ENCODE results near the gene OLFM2. TPM values are rescaled to one million over a fixed set of nuclear protein-coding genes. Genes with fewer than 3 reads are reported as not detected.

The OLFM2 gene
- polyA plus RNA-seq, 1 donor from 2014 or later, result 0.21 TPM

GRCh38 chr19:9906475-9907087 lies 29.7 kb downstream of the OLFM2 start:
- peaks cover 0 to 5% (median 3%) of the 10 kb centered on the region in 3 donors for H3K9me3 Mint-ChIP-seq
- H3K4me1 Mint-ChIP-seq, result no peaks in the 10 kb centered on the region
- no peak overlapping the region for H3K27ac Mint-ChIP-seq
- H3K4me3 Mint-ChIP-seq, result no peak overlapping the region
- H3K27me3 Mint-ChIP-seq, result peaks cover 12% of the 10 kb centered on the region
- no peaks in the 10 kb centered on the region for H3K36me3 Mint-ChIP-seq

GRCh38 chr19:9903336-9903735 lies 33.0 kb downstream of the OLFM2 start:
- peaks cover 2% of the 10 kb centered on the region for H3K36me3 Mint-ChIP-seq
- H3K4me3 Mint-ChIP-seq, result no peak overlapping the region
- peaks cover 20% of the 10 kb centered on the region for H3K27me3 Mint-ChIP-seq
- H3K27ac Mint-ChIP-seq, result no peak overlapping the region
- H3K4me1 Mint-ChIP-seq, result no peaks in the 10 kb centered on the region
- peaks cover 0 to 8% (median 3%) of the 10 kb centered on the region in 3 donors for H3K9me3 Mint-ChIP-seq

- Mint-ChIP-seq H3K9me3 (peaks cover 0 to 8% (median 0%) of the 10 kb centered on the region in 3 donors), H3K36me3 (peaks cover 2% of the 10 kb centered on the region), H3K27me3 (peaks cover 20% of the 10 kb centered on the region), H3K4me1 (no peaks in the 10 kb centered on the region), H3K4me3 (no peak overlapping the region), H3K27ac (no peak overlapping the region)
Measured at GRCh38 chr19:9901642-9902041, 34.7 kb downstream of the OLFM2 start.

- Mint-ChIP-seq H3K4me1 (no peaks in the 10 kb centered on the region), H3K36me3 (peaks cover 3% of the 10 kb centered on the region), H3K27ac (no peak overlapping the region), H3K4me3 (no peak overlapping the region), H3K9me3 (peaks cover 0 to 8% (median 0%) of the 10 kb centered on the region in 3 donors), H3K27me3 (peaks cover 20% of the 10 kb centered on the region)
Measured at GRCh38 chr19:9901020-9901419, 35.3 kb downstream of the OLFM2 start.

GRCh38 chr19:9891609-9892373 lies 44.5 kb downstream of the OLFM2 start:
- Mint-ChIP-seq H3K4me1 (no peaks in the 10 kb centered on the region), H3K27ac (no peak overlapping the region), H3K36me3 (peaks cover 3% of the 10 kb centered on the region), H3K27me3 (peaks cover 17% of the 10 kb centered on the region), H3K9me3 (peaks cover 0 to 6% (median 0%) of the 10 kb centered on the region in 3 donors), H3K4me3 (no peak overlapping the region)

GRCh38 chr19:9885077-9885552 lies 51.2 kb downstream of the OLFM2 start:
- H3K9me3 Mint-ChIP-seq, result peaks cover 0 to 6% (median 0%) of the 10 kb centered on the region in 3 donors
- no peak overlapping the region for H3K27ac Mint-ChIP-seq
- H3K36me3 Mint-ChIP-seq, result no peaks in the 10 kb centered on the region
- H3K27me3 Mint-ChIP-seq, result peaks cover 25% of the 10 kb centered on the region
- H3K4me3 Mint-ChIP-seq, result no peak overlapping the region
- H3K4me1 Mint-ChIP-seq, result no peaks in the 10 kb centered on the region

GRCh38 chr19:9883764-9884163 lies 52.6 kb downstream of the OLFM2 start:
- H3K4me1 Mint-ChIP-seq, result peaks cover 0 to 2% (median 0%) of the 10 kb centered on the region in 3 donors
- no peak overlapping the region for H3K27ac Mint-ChIP-seq

GRCh38 chr19:9883231-9883758 lies 53.0 kb downstream of the OLFM2 start:
- Mint-ChIP-seq H3K27me3 (peaks cover 21% of the 10 kb centered on the region), H3K4me1 (peaks cover 0 to 2% (median 2%) of the 10 kb centered on the region in 3 donors), H3K36me3 (no peaks in the 10 kb centered on the region), H3K9me3 (no peaks in the 10 kb centered on the region), H3K27ac (no peak overlapping the region), H3K4me3 (no peak overlapping the region)

More at GRCh38 chr19:9883764-9884163, 52.6 kb downstream of the OLFM2 start:
- no peak overlapping the region for H3K4me3 Mint-ChIP-seq
- H3K9me3 Mint-ChIP-seq, result no peaks in the 10 kb centered on the region
- H3K36me3 Mint-ChIP-seq, result no peaks in the 10 kb centered on the region
- H3K27me3 Mint-ChIP-seq, result peaks cover 25% of the 10 kb centered on the region

- Mint-ChIP-seq H3K27me3 (peaks cover 12% of the 10 kb centered on the region), H3K36me3 (peaks cover 2% of the 10 kb centered on the region), H3K9me3 (no peaks in the 10 kb centered on the region), H3K27ac (no peak overlapping the region), H3K4me1 (peaks cover 0 to 2% (median 2%) of the 10 kb centered on the region in 3 donors), H3K4me3 (no peak overlapping the region)
Measured at GRCh38 chr19:9881720-9882119, 54.6 kb downstream of the OLFM2 start.

- peaks cover 2% of the 10 kb centered on the region for H3K36me3 Mint-ChIP-seq
- peak overlapping the region in 1 of 4 donors; percentile 57 for H3K4me3 Mint-ChIP-seq
- H3K9me3 Mint-ChIP-seq, result no peaks in the 10 kb centered on the region
- peaks cover 0 to 2% (median 2%) of the 10 kb centered on the region in 3 donors for H3K4me1 Mint-ChIP-seq
- H3K27ac Mint-ChIP-seq, result no peak overlapping the region
- H3K27me3 Mint-ChIP-seq, result peaks cover 8% of the 10 kb centered on the region
Measured at GRCh38 chr19:9878511-9879196, 57.7 kb downstream of the OLFM2 start.

GRCh38 chr19:9877780-9878510 lies 58.4 kb downstream of the OLFM2 start:
- Mint-ChIP-seq H3K27me3 (peaks cover 8% of the 10 kb centered on the region), H3K36me3 (peaks cover 2% of the 10 kb centered on the region), H3K4me3 (no peak overlapping the region), H3K4me1 (peaks cover 0 to 2% (median 2%) of the 10 kb centered on the region in 3 donors), H3K27ac (no peak overlapping the region), H3K9me3 (no peaks in the 10 kb centered on the region)

GRCh38 chr19:9875796-9876195 lies 60.5 kb downstream of the OLFM2 start:
- Mint-ChIP-seq H3K4me3 (peak overlapping the region in 1 of 4 donors; percentile 58), H3K27ac (no peak overlapping the region), H3K36me3 (peaks cover 2% of the 10 kb centered on the region), H3K4me1 (peaks cover 0 to 2% (median 2%) of the 10 kb centered on the region in 3 donors), H3K27me3 (peaks cover 2% of the 10 kb centered on the region), H3K9me3 (no peaks in the 10 kb centered on the region)

GRCh38 chr19:9875031-9875627 lies 61.2 kb downstream of the OLFM2 start:
- Mint-ChIP-seq H3K4me1 (peaks cover 0 to 2% (median 2%) of the 10 kb centered on the region in 3 donors), H3K27me3 (peaks cover 2% of the 10 kb centered on the region), H3K36me3 (peaks cover 2% of the 10 kb centered on the region), H3K4me3 (peak overlapping the region in 1 of 4 donors; percentile 58), H3K27ac (no peak overlapping the region), H3K9me3 (no peaks in the 10 kb centered on the region)

GRCh38 chr19:9872618-9873242 lies 63.6 kb downstream of the OLFM2 start:
- H3K9me3 Mint-ChIP-seq, result no peaks in the 10 kb centered on the region
- H3K27ac Mint-ChIP-seq, result no peak overlapping the region
- peaks cover 2% of the 10 kb centered on the region for H3K27me3 Mint-ChIP-seq
- H3K36me3 Mint-ChIP-seq, result no peaks in the 10 kb centered on the region
- H3K4me1 Mint-ChIP-seq, result no peaks in the 10 kb centered on the region
- H3K4me3 Mint-ChIP-seq, result no peak overlapping the region
